Tibial artery (tissue), 4 donors: Measurements from ENCODE around the gene NECAP2.

Experiments used
- DNase-seq, 2 donors: peaks; one replicate each; pipeline ENCODE4 v3.0.0-alpha.2; 2019
- H3K27ac ChIP-seq, 2 donors: fragments of 200-600 bp; sonication (generic) in 1 of 2; 1 replicate in 1 of 2; 2 replicates in 1 of 2; pipeline ENCODE4 v1.5.1; 2018 to 2019; ENCODE audit warnings: mild to moderate bottlenecking in 1 of 2
- H3K27me3 ChIP-seq, 2 donors: fragments of 200-600 bp; sonication (generic) in 1 of 2; one replicate each; pipeline versions ENCODE4 v1.5.1 to v1.6.0; 2016 to 2019
- H3K36me3 ChIP-seq, 3 donors: fragments of 200-600 bp; sonication (generic) in 2 of 3; one replicate each; pipeline ENCODE4 v1.5.1; 2016 to 2019; ENCODE audit warnings: mild to moderate bottlenecking in 2 of 3
- H3K4me1 ChIP-seq, 4 donors: fragments of 200-600 bp; sonication (generic) in 2 of 4; 1 replicate in 3 of 4; 2 replicates in 1 of 4; pipeline ENCODE4 v1.5.1; 2016 to 2019
- H3K4me3 ChIP-seq, 2 donors: fragments of 200-600 bp; sonication (generic) in 1 of 2; 1 replicate in 1 of 2; 2 replicates in 1 of 2; pipeline ENCODE4 v1.5.1; 2018 to 2019; ENCODE audit warnings: mild to moderate bottlenecking in 2 of 2
- H3K9me3 ChIP-seq, 3 donors: fragments of 200-600 bp; sonication (generic) in 1 of 3; one replicate each; pipeline ENCODE4 v1.5.1; 2016 to 2019
- CTCF ChIP-seq, 2 experiments: fragments of 200-600 bp in 1 of 2; fragments of 450-650 bp in 1 of 2; IDR thresholded peaks; one replicate each; pipeline ENCODE4 v1.5.1; 2017 to 2019; ENCODE audit warnings: antibody characterized with exemption in 2 of 2, mild to moderate bottlenecking in 1 of 2, moderate library complexity in 1 of 2
- intact Hi-C: fragments of 100-400 bp; cut with DNase I; formaldehyde crosslinking; loops from one replicate; pipeline ENCODE4 v1.15.0; 2023; ENCODE audit warnings: low total_unique reads

The NECAP2 gene

DNA sequence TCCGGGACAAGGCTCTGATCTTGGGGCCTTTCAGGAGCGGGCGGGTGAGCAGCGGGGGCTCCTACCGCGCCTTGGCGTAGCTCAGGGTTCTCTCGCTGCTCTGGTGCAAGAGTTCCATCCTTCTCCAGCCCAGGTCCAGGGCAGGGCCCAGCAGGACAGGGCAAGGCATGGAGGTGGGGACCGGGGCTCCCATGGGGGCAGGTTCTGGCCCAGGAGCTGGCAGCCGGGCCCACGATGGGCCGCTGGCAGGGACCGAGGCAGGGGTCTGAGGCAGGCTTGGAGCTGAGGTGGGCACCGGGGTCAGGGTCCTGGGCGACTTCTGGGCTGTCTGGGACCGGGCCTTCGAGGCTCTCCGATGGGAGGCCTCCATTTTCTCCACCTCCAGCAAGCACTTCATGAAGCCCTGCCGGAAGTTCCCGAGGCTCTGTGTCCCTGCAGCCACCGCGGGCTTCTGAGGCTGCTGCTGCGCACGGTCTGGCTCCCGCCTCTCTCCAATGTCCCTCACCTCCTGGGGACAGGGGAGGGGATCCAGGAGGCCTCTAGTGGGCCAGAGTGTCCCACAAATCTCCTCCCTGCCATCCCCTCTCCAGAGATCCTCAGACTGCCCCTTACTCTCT lies 30.9 kb upstream of the NECAP2 start:
- H3K9me3 ChIP-seq = no peaks in the 10 kb centered on the region
- no peaks in the 10 kb centered on the region for H3K36me3 ChIP-seq
- no peaks in the 10 kb centered on the region for H3K4me1 ChIP-seq
- DNase-seq = no peak
- intact Hi-C loops = no loop called here
- no peak for TF ChIP-seq CTCF (IDR thresholded peaks at IDR 0.05)
- H3K27ac ChIP-seq = no peak overlapping the region
- no peak overlapping the region for H3K4me3 ChIP-seq
- H3K27me3 ChIP-seq = no peaks in the 10 kb centered on the region

DNA sequence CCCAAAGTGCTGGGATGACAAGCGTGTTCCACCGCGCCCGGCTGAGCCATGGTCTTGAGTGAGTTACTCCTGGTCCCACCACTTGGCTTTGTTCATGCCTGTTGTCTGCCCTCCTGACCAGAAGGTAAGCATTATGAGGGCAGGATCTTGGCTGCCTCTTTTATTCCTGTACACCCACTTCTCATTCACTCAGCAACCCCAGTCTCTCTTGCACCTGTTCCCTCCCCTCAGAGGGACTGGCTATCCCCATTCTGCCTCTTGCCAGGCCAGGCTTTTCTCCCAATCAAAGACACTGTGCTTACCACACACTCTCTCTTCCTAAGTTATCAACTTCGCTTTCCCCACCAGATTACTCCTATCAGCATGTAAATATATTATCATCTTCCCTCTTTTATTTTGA lies 29.7 kb upstream of the NECAP2 start:
- H3K36me3 ChIP-seq = no peaks in the 10 kb centered on the region
- no peak overlapping the region for H3K4me3 ChIP-seq
- no peak overlapping the region for H3K27ac ChIP-seq
- no peaks in the 10 kb centered on the region for H3K9me3 ChIP-seq
- intact Hi-C loops = no loop called here
- no peaks in the 10 kb centered on the region for H3K27me3 ChIP-seq
- TF ChIP-seq CTCF (IDR thresholded peaks at IDR 0.05) = no peak
- no peaks in the 10 kb centered on the region for H3K4me1 ChIP-seq
- no peak for DNase-seq

DNA sequence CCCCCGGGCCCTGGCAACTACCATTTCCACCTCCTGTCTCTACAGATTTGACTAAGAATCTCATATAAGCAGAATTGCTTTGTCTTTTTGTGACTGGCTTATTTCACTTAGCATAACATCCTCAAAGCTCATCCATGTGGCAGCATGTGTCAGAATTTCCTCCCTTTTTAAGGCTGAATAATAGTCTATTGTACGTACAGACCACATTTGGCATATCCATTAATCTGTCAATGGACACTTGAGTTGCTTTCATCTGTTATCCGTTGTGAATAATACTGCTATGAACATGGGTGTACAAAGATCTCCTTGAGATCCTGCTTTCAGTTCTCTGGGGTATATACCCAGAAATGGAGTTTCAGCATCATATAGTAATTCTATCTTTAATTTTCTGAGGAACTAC lies 27.3 kb upstream of the NECAP2 start:
- TF ChIP-seq CTCF (IDR thresholded peaks at IDR 0.05) = no peak
- no peaks in the 10 kb centered on the region for H3K36me3 ChIP-seq
- no peak overlapping the region for H3K4me3 ChIP-seq
- H3K27ac ChIP-seq = no peak overlapping the region
- intact Hi-C loops = no loop called here
- no peaks in the 10 kb centered on the region for H3K4me1 ChIP-seq
- no peaks in the 10 kb centered on the region for H3K9me3 ChIP-seq
- H3K27me3 ChIP-seq = no peaks in the 10 kb centered on the region
- no peak for DNase-seq

DNA sequence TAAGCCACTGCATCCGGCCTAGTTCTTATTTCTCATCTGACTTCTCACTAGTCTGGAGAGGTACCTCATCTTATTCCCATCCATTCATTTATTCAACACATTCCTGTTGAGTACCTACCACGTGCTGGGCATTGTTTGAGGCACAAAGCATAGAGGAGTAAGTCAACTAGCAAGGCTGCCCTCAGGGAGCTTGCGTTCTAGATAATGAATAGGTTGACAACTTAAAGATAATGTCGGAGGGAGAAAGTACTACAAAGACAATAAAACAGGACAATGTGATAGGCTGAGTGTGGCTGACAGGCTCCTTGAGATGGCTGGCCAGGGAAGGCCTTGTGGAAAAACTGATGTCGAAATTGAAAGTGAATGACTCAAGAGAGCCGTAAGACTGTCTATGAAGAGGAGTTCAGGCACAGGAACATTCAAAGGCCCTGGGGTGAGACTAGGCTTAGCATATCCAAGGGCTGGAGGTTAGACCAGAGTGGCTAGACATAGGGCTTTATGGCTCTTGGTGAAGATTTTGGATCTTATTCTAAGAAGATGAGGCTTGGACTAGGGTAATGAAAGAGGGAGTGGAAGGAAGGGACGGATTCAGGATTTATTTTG lies 21.6 kb upstream of the NECAP2 start:
- intact Hi-C loops = no loop called here

DNA sequence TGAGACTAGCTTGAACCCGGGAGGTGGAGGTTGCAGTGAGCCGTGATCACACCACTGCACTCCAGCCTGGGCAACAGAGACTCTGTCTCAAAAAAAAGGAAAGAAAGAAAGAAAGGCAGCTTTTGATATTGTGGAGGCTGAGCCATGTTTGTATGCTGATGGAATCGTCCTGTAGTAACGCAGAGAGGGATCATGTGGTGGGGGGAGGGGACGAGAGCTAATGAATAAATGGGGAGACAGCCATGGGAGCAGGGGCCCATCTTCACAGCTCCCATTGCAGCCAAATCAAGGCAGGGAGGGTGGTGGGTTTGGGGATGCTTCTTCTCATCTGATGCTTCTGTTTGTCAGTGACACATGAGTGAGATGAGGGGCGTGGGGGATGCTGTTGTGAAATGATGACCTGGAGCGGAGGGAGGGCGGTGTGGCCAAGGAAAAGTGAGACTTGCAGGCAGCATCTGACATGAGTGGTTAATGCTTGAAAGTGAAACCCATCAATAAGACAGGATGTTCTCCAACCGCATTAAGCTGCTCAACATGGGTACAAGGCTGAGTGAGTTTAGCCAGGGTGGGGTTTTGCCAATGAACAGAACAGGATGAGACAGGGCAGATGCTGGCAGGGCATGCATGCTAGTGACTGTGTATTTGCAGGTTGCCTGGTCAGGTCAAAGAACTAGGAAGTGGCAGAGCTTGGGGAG lies 20.0 kb upstream of the NECAP2 start:
- no peak overlapping the region for H3K27ac ChIP-seq
- no peaks in the 10 kb centered on the region for H3K9me3 ChIP-seq
- no peak for TF ChIP-seq CTCF (IDR thresholded peaks at IDR 0.05)
- H3K27me3 ChIP-seq = peaks cover 0 to 7% of the 10 kb centered on the region in 2 donors
- H3K36me3 ChIP-seq = no peaks in the 10 kb centered on the region
- intact Hi-C loops = no loop called here
- no peaks in the 10 kb centered on the region for H3K4me1 ChIP-seq
- no peak for DNase-seq
- no peak overlapping the region for H3K4me3 ChIP-seq

More for the DNA sequence above, 21.6 kb upstream of the NECAP2 start:
- no peak for DNase-seq
- no peaks in the 10 kb centered on the region for H3K9me3 ChIP-seq
- no peak overlapping the region for H3K4me3 ChIP-seq
- H3K27me3 ChIP-seq = peaks cover 0 to 7% of the 10 kb centered on the region in 2 donors
- no peaks in the 10 kb centered on the region for H3K4me1 ChIP-seq
- no peak overlapping the region for H3K27ac ChIP-seq
- no peaks in the 10 kb centered on the region for H3K36me3 ChIP-seq
- no peak for TF ChIP-seq CTCF (IDR thresholded peaks at IDR 0.05)
